HG02970 (cell line): ENCODE data around the gene VKORC1.

Experiments
- ATAC-seq: cut with Tn5 transposase; IDR thresholded peaks from one replicate; pipeline ENCODE4 v1.9.1; 2021; ENCODE audit warnings: mild to moderate bottlenecking, moderate library complexity, moderate number of reproducible peaks; ENCODE audit not compliant: unreplicated experiment, low FRiP score

Gene VKORC1

GRCh38 chr16:31067342-31067741 is 27.3 kb downstream of the VKORC1 start:
- no peak for ATAC-seq

GRCh38 chr16:31064882-31065461 is 29.6 kb downstream of the VKORC1 start:
- ATAC-seq = no peak

- no peak for ATAC-seq
Observed at GRCh38 chr16:31063843-31064611, 30.6 kb downstream of the VKORC1 start.

DNA sequence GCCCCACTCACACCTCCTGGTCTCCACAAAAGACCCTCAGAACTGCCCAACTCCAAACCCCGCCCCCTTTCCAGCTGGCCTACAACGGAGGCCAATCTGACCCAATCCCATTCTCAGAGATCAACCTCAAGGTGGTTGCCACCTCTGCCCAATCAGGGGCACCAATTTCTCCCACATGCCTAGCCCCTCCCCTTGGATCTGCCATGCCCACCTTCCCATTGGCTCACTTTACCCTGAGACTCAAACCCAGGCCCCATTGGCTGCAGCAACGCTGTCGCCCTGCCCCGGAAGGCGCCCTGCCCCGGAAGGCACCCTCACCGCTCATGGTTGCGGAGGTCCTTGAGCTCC is 31.1 kb downstream of the VKORC1 start:
- ATAC-seq = no peak

DNA sequence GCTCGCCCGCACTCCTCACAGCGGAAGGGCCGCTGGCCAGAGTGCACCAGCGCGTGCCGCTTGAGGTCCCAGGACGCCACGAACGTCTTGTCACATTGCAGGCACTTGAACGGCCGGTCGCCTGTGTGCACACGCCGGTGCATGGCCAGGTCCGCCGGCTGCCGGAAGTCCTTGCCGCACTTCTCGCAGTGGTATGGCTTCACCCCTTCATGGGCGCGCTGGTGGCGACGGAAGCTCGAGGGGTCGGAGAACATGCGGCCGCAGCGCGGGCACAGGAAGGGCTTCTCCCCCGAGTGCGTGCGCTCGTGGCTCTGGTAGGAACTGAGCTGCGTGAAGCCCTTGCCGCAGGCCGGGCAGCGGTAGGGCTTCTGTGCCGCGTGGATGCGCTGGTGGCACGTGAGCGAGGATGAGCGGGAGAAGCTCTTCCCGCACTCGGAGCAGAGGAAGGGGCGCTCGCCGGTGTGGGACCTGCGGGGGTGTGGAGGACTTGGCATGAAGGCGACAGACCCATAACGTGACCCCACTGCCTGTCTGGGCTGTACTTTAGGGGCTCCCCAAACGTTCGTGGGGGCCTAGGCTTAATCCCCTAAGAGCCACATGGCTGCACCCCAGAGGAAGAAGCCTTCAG is 32.7 kb downstream of the VKORC1 start:
- no peak for ATAC-seq

DNA sequence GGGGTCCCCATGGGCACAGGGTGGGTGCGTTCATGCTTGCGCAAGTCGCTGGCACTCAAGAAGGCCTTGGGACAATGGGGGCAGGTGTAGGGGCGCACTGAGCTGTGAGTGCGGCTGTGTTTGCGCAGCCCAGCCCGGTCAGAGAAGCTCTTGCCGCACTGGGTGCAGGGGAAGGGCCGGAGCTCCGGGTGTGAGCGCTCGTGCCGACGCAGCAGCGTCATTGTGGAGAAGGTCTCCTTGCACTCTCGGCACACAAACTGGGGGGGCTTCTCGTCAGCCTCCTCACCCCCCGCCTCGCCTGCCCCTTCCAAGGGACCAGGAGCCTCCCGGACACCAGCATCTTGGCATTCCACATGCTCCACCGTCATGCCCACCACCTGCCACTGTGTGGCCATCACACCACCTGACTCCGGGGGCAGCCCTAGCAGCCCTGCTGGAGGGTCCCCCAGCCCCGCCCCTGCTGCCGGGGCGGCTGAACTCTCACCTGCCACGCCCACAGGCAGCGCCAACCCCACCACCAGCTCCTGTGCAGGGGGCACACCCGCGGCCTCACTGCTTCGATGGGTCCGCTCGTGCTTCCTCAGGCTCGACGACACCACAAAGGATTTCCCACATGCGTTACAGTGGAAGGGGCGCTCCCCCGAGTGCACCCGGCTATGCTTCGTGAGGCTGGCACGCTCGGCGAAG is 33.3 kb downstream of the VKORC1 start:
- ATAC-seq = no peak

- no peak for ATAC-seq
Observed at GRCh38 chr16:31055613-31056012, 39.0 kb downstream of the VKORC1 start.

GRCh38 chr16:31052114-31052513 is 42.5 kb downstream of the VKORC1 start:
- ATAC-seq = no peak

- no peak for ATAC-seq
Observed at GRCh38 chr16:31050280-31051030, 44.1 kb downstream of the VKORC1 start.

GRCh38 chr16:31043898-31044481 is 50.6 kb downstream of the VKORC1 start:
- no peak for ATAC-seq

DNA sequence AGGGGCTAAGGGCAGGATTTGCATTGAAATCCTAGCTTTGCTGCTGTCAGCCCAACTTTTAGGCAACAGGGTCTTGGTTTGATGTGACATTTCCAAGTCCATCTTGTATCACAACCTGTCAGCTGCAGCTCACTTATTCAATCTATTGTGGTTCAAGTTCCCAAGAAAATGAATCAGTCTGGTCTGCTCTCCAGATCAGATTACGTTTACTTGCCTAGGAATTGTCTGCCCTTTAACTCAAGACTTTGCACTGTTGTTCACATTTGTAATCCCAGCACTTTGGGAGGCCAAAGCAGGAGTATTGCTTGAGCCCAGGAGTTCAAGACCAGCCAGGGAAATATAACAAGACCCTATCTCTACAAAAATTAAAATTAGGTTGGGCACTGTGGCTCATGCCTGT is 51.2 kb downstream of the VKORC1 start:
- ATAC-seq = no peak

GRCh38 chr16:31042866-31043265 is 51.7 kb downstream of the VKORC1 start:
- ATAC-seq = no peak
